Measurements from ENCODE around the gene TMEM185A. TPM values are rescaled to one million over a fixed set of nuclear protein-coding genes. Genes with fewer than 3 reads are reported as not detected.

Gene TMEM185A
- total RNA-seq, 1 experiment from 2014 or later, result 15.2 TPM

DNA sequence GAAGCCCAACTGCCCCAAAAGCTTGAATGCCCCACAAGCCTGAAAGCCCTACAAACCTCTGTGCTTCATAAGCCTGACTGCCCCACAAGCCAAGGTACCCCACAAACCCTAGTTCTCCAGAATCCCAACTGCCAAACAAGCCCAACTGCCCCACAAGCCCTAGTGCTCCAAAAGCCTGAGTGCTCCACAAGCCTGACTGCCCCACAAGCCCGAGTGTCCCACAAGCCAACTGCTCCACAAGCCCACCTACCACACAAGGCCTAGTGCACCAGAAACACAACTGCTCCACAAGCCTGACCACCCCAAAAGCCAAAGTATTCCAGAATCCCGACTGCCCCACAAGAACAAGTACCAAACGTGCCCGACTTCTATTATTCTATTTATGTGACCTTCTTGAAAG, 68.2 kb downstream of the TMEM185A start:
- BruUV-seq (replicated peaks), result no TSS peak
- CTCF ChIA-PET, result no interaction called here
- Histone ChIP-seq H3K4me3 (replicated peaks in 1 of 2; ENCODE audit: low read depth in 1 of 2, low read length in 2 of 2) (no peak overlapping the region), H3K27me3 (ENCODE audit: insufficient read depth, low read length) (no peaks in the 10 kb centered on the region), H3K9me3 (ENCODE audit: control insufficient read depth in 1 of 2, insufficient read depth in 1 of 2, low read depth in 1 of 2, low read length in 2 of 2) (no peaks in the 10 kb centered on the region), H3K27ac (ENCODE audit: low read depth, low read length) (no peak overlapping the region), H3K9ac (ENCODE audit: low read length) (no peak overlapping the region), H3K36me3 (ENCODE audit: control insufficient read depth in 1 of 2, insufficient read depth in 2 of 2, low read length in 2 of 2) (no peaks in the 10 kb centered on the region), H3K79me2 (ENCODE audit: insufficient read depth, low read length) (no peaks in the 10 kb centered on the region), H3K4me2 (ENCODE audit: low read length) (no peak overlapping the region), H2AFZ (ENCODE audit: low read depth, low read length, poor library complexity, severe bottlenecking) (no peak overlapping the region), H4K20me1 (ENCODE audit: insufficient read depth) (no peaks in the 10 kb centered on the region), H3K9me2 (ENCODE audit: insufficient read depth) (no peaks in the 10 kb centered on the region), H3K4me1 (ENCODE audit: control insufficient read depth in 1 of 2, insufficient read depth in 2 of 2, low read length in 2 of 2) (no peaks in the 10 kb centered on the region)
- TF ChIP-seq JUND (IDR thresholded peaks at IDR 0.05) (no peak), EZH2 (IDR thresholded peaks at IDR 0.05) (no peak), ZNF274 (IDR thresholded peaks at IDR 0.05; ENCODE audit: low read depth, low read length) (no peak), SIN3A (IDR thresholded peaks at IDR 0.05; ENCODE audit: low read depth) (no peak), SP1 (IDR thresholded peaks at IDR 0.05; ENCODE audit: low read depth) (no peak), TCF7L2 (IDR thresholded peaks at IDR 0.05; ENCODE audit: borderline replicate concordance, extremely low read depth, insufficient read depth, insufficient read length) (no peak), CEBPB (IDR thresholded peaks at IDR 0.05; ENCODE audit: low read depth) (no peak), EZH2phosphoT487 (IDR thresholded peaks at IDR 0.05; ENCODE audit: borderline replicate concordance) (no peak), POLR2A (IDR thresholded peaks at IDR 0.05; ENCODE audit: borderline replicate concordance, extremely low read depth, insufficient read depth, insufficient read length) (no peak), ZFX (IDR thresholded peaks at IDR 0.05) (no peak), SRF (IDR thresholded peaks at IDR 0.05; ENCODE audit: low read depth) (no peak), FOSL1 (IDR thresholded peaks at IDR 0.05; ENCODE audit: low read depth) (no peak), EGR1 (IDR thresholded peaks at IDR 0.05; ENCODE audit: low read depth) (no peak), YY1 (IDR thresholded peaks at IDR 0.05; ENCODE audit: extremely low read depth, insufficient replicate concordance, low read depth, low read length) (no peak), RAD21 (IDR thresholded peaks at IDR 0.05; ENCODE audit: low read depth) (no peak)
- TF ChIP-seq, protein P1, sequence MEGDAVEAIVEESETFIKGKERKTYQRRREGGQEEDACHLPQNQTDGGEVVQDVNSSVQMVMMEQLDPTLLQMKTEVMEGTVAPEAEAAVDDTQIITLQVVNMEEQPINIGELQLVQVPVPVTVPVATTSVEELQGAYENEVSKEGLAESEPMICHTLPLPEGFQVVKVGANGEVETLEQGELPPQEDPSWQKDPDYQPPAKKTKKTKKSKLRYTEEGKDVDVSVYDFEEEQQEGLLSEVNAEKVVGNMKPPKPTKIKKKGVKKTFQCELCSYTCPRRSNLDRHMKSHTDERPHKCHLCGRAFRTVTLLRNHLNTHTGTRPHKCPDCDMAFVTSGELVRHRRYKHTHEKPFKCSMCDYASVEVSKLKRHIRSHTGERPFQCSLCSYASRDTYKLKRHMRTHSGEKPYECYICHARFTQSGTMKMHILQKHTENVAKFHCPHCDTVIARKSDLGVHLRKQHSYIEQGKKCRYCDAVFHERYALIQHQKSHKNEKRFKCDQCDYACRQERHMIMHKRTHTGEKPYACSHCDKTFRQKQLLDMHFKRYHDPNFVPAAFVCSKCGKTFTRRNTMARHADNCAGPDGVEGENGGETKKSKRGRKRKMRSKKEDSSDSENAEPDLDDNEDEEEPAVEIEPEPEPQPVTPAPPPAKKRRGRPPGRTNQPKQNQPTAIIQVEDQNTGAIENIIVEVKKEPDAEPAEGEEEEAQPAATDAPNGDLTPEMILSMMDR (IDR thresholded peaks at IDR 0.05 in 2 of 3, conservative IDR thresholded peaks at IDR 0.05 in 1 of 3; ENCODE audit: borderline replicate concordance in 1 of 3, insufficient read depth in 1 of 3, low read depth in 2 of 3, low read length in 2 of 3), result no peak
- TF ChIP-seq, protein P2, sequence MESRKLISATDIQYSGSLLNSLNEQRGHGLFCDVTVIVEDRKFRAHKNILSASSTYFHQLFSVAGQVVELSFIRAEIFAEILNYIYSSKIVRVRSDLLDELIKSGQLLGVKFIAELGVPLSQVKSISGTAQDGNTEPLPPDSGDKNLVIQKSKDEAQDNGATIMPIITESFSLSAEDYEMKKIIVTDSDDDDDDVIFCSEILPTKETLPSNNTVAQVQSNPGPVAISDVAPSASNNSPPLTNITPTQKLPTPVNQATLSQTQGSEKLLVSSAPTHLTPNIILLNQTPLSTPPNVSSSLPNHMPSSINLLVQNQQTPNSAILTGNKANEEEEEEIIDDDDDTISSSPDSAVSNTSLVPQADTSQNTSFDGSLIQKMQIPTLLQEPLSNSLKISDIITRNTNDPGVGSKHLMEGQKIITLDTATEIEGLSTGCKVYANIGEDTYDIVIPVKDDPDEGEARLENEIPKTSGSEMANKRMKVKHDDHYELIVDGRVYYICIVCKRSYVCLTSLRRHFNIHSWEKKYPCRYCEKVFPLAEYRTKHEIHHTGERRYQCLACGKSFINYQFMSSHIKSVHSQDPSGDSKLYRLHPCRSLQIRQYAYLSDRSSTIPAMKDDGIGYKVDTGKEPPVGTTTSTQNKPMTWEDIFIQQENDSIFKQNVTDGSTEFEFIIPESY (IDR thresholded peaks at IDR 0.05; ENCODE audit: extremely low read depth, insufficient replicate concordance, low read length), result no peak
- TF ChIP-seq, protein P3, sequence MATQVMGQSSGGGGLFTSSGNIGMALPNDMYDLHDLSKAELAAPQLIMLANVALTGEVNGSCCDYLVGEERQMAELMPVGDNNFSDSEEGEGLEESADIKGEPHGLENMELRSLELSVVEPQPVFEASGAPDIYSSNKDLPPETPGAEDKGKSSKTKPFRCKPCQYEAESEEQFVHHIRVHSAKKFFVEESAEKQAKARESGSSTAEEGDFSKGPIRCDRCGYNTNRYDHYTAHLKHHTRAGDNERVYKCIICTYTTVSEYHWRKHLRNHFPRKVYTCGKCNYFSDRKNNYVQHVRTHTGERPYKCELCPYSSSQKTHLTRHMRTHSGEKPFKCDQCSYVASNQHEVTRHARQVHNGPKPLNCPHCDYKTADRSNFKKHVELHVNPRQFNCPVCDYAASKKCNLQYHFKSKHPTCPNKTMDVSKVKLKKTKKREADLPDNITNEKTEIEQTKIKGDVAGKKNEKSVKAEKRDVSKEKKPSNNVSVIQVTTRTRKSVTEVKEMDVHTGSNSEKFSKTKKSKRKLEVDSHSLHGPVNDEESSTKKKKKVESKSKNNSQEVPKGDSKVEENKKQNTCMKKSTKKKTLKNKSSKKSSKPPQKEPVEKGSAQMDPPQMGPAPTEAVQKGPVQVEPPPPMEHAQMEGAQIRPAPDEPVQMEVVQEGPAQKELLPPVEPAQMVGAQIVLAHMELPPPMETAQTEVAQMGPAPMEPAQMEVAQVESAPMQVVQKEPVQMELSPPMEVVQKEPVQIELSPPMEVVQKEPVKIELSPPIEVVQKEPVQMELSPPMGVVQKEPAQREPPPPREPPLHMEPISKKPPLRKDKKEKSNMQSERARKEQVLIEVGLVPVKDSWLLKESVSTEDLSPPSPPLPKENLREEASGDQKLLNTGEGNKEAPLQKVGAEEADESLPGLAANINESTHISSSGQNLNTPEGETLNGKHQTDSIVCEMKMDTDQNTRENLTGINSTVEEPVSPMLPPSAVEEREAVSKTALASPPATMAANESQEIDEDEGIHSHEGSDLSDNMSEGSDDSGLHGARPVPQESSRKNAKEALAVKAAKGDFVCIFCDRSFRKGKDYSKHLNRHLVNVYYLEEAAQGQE (IDR thresholded peaks at IDR 0.05; ENCODE audit: low read depth), result no peak
- TF ChIP-seq, protein P4, sequence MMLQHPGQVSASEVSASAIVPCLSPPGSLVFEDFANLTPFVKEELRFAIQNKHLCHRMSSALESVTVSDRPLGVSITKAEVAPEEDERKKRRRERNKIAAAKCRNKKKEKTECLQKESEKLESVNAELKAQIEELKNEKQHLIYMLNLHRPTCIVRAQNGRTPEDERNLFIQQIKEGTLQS (IDR thresholded peaks at IDR 0.05), result no peak
- RAD21 ChIA-PET (ENCODE audit: low non-redundant PET in 1 of 2, low total read pairs in 2 of 2, uncharacterized antibody in 2 of 2, unreplicated experiment in 2 of 2), result no interaction called here
- ATAC-seq (no peak), DNase-seq (ENCODE audit: low read depth, low spot score) (no peak)
- intact Hi-C loops (cut with micrococcal nuclease), result no loop called here
- POLR2A ChIA-PET, result no interaction called here
